Right hindlimb (tissue), 1 donor: Measurements from ENCODE around the gene RBM20.
"Not testable (repeated sequence)": the region's sequence is repeated elsewhere in the genome, so short reads cannot be mapped to it uniquely, and the experiment has no call there.

ENCODE experiments used
- DNase-seq: peaks from one replicate; pipeline ENCODE4 v3.0.0-alpha.2; 2018

RBM20 gene

DNA sequence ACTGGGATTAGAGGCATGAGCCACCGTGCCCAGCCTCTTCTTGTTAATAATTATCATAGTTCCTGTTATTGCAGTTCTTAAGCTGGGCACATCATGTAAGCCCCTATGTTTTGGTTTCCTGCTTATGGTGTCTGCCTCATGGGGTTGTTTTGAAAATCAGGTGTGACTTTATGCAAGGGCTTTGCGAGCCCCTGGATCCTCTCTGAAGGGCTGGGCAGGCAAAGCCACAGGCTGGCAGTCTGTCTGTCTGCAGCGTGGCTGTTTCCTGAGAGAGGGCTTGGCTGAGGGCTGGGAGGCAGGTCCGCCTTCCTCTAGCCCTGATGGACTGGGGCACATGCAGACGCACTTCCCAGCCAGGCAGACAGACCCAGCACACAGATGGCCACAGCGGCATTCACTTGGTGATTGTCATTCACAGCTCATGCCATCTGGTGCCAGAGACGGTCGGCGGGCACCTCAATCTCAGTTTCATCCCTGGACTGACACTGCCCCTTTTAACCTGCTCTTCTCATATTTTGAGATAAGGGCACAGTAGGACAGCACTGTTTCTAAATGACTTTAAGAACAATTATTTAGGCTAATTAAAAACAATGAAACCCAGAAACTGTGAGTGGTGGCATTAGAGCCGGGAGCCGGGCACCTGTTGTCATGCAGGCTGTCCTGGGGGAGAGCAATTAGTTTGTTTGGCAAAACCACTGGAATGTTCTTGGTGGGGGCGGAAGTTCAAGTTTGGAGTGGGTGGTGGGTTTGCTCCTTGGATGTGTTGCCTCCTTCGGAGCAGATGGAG lies 35.5 kb downstream of the RBM20 start:
- DNase-seq, result peak; percentile 86

DNA sequence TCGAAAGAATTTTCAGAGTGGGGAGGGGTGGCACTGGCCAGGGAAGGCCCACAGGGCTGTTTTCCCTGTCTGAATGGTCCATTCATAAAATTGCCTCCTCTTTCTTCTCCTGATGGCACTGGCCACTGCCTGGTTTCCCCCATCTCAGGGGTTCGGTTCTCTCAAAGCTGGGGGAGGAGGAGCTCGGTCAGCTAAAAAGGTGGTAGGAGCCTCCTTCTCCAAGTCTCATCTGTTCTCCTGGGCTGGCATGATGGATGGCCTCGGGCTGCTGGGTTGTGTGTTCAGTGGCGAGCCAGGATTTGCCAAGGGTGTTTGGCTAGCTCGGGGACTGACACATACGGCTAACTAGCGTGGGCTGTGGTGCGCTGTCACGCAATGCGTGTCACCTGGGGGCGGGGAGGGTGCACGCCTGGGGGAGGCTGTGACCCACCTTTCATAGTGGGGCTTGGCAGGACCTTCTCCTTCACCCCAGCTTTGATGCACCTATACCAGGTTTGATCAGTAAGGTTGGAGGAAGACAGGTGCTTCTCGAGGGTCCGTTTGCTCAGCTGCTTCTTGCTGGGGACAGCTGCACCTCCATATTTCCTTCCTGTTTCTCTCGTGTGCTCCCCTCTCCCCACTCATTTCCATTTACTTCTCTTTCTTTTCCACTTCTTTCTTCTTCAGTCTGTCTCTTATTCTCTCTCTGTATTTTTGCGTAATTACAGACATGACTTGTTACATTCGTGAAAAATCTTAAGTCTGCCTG lies 36.3 kb downstream of the RBM20 start:
- no peak for DNase-seq

- DNase-seq, result peak; percentile 43
These were observed 37.0 kb downstream of the RBM20 start for GRCh38 chr10:110681023-110681681.

DNA sequence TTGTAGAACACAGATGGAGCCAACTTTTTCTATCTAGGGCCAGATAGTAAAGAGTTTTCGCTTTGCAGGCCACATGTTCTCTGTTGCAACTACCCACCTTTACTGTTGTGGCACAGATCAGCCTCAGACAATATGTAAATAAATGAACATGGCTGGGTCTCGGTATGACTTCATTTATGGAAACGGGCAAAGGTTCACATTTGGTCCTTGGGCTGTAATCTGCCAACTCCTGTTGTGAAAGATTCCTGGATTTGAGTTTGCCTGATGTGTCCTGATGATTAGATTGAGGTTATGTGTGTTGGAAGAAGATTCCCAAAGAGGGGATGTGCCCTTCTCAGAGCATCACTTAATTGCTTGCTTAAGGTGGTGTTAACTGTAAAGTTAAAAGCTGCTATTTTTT lies 38.2 kb downstream of the RBM20 start:
- DNase-seq, result no peak

DNA sequence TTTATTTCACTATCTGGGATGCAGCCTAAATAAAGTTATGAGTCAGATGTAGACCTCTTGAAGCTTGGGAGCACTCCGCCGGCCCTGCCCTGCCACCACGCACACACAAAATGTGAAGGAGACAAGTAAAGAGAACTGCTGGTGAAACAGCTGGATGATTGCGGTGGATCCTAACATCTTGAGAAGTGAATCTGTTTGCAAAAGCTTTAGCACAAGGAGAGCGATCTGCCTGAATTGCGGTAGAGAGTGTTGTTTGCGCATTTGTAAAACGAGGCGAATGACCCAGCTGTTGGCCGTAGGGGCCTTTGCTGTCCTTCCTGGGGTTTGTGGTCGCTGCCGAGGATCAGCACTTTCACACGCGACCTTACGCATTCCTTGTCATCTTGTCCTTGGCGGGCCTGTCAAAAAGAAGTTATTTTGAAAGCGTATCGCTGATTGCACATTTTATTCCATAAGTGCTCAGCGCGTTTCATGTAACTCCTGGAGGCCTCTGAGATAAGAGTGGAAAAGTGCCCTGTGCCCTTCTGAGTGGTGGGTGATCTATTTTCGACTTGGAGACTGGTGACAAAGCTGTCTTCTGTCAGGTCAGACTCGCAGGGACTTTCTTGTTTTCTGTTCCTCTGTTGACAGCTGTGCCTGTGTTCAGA lies 40.8 kb downstream of the RBM20 start:
- no peak for DNase-seq

GRCh38 chr10:110686047-110686446 lies 41.9 kb downstream of the RBM20 start:
- DNase-seq, result no peak

- no peak for DNase-seq
These were observed 42.8 kb downstream of the RBM20 start for GRCh38 chr10:110686949-110687348.

DNA sequence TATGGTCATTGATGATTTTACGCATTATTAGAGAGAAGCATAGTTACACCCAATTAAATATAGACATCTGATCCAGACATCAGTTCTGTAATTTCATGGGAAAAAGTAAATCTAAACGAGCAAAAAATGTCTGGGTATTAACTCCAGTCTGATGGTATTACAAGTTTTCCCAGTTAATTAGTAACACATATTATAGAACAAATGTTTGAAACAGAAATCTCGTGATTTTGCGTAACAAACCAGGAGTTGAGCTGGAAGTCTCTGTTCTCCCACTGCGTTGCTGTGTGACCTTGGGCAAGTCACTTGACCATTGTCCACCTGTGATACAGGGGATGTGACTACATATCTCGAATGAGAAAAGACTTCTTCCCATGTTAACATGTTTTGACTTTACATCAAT lies 43.3 kb downstream of the RBM20 start:
- DNase-seq, result no peak

GRCh38 chr10:110691139-110691538 lies 47.0 kb downstream of the RBM20 start:
- DNase-seq, result no peak

DNA sequence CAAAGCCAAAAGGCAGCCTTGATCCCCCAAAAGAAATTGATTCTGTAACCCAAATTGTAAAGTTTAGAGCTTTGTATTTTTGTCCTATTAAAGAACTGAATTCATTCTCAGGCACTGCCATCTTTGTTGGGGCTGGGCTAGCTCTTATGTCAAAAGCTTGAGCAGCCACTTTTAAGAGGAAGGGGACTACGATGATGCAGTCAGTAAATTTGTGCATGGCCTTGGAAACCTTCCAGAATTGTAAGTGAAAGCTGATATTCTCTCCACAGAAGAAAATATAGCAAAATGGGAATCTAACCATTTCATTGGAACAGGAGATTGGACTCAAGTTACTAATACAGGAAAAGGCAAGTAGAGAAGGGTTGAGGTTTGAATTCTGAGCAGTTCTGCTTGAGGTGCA lies 50.1 kb downstream of the RBM20 start:
- DNase-seq, result no peak

DNA sequence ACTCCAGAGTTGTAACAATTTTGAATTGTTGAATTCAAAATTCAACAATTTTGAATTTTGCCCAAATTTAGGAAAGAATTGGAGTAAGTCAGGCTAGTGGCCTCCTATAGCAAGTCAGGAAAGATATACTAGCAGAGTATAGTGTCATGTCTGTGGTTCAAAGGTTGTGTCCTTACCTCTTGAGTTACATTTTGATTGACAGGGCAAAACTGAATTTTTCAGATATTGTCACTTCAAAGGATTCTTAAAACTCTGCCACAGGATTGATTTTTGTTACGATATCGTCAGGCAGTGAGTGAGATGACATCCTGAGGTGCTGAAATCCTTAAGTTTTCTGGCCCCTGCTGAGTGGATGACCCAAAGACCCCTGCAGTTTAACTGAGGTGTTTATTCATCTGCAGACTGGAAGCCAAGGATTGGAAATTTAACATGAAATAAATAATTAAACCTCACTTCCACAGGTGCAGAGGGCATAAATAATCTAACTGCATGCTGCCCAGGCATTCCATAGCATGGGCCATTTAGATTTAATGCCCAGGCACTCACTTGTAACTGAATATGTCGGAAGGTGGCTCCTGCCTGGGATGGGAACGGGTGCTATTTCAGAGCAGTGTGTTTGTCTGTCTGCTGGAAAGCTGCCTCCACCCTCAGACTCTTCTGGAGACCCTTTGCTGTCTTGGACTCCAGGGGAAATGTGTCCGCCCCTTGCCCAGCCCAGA lies 50.8 kb downstream of the RBM20 start:
- DNase-seq, result no peak

GRCh38 chr10:110695539-110695886 lies 51.4 kb downstream of the RBM20 start:
- DNase-seq, result no peak

GRCh38 chr10:110696436-110696835 lies 52.3 kb downstream of the RBM20 start:
- no peak for DNase-seq

- no peak for DNase-seq
These were observed 54.2 kb downstream of the RBM20 start for GRCh38 chr10:110698340-110698739.

DNA sequence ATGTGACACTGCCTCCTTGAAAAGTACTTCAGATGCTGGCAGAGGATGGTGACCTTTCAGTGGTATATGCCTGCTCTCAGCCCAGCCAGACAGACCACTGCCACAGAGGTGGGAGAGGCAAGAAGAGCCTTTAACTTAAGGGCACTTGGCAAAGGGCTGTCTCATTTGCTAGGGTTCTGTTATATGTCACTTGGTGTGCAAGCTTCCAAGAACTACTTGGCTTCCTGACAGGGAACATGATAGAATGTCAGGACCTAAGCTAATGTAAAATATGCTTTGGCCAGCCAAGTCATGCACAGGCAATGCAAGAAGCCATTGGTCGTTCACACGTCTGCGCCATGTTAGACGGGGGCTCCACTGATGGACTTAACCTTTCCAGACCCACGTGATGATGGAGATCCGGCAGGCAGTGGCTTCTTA lies 54.7 kb downstream of the RBM20 start:
- DNase-seq, result peak; percentile 45

DNA sequence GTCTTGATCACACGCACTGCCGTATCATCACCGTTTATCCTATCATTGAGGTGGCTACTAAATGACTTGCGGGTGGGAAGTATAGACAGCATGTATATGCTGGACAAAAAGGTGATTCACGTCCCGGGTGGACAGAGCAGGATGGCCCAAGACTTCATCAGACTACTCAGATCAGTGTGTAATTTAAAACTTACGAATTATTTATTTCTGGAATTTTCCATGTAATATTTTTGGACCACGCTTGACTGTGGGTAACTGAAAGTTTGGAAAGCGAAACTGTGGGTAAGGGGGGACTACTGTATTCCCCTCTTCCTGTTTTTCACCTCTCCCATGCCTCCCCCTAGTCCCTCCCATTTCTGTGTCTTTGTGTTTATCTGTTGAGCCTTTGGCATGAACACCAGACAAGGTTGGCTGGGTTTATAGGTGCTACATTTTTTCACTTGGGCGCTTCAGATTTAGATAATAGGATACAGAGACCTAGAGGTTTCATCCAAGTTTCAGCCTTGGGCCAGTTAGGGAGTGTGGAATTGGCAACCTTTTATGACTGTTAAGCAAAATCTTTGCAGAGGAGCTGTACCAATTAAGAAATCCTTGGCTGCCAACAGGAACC lies 55.8 kb downstream of the RBM20 start:
- DNase-seq, result no peak

GRCh38 chr10:110700947-110701616 lies 56.9 kb downstream of the RBM20 start:
- no peak for DNase-seq

- DNase-seq, result no peak
These were observed 57.5 kb downstream of the RBM20 start for GRCh38 chr10:110701617-110701971.

DNA sequence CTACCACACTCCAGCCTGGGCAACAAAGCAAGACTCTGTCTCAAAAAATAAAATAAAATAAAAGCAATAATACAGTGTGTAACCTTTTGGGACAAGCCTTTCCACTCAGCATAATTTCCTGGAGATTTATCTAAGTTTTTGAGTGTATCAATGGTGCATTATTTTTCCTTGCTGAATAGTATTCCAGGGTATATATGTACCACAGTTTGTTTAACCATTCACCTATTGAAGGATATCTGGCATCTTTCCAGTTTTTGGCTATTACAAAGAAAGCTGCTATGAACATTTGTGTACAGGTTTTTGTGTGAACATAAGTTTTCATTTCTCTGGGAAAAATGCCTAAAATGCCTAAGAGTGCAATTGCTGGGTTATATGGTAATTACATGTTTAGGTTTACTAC lies 59.9 kb downstream of the RBM20 start:
- no peak for DNase-seq

- no peak for DNase-seq
These were observed 60.9 kb downstream of the RBM20 start for GRCh38 chr10:110704906-110705476.

DNA sequence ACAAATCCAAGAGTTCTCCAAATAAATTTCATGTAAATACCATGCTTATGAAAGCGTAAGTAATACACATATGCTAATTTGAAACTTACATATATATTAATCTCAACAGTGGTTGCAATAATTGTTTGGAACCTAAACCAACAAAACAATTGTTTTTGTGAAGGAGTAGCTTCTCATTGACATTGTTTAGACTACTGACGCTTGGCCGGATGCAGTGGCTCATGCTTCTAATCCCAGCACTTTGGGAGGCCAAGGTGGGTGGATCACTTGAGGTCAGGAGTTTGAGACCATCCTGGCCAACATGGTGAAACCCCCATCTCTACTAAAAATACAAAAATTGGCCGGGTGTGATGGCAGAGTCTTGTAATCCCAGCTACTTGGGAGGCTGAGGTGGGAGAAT lies 61.5 kb downstream of the RBM20 start:
- not testable (repeated sequence) for DNase-seq
